Smooth muscle cell (in vitro differentiated cells): ENCODE data around the gene FSIP1. TPM values are rescaled to one million over a fixed set of nuclear protein-coding genes. Genes with fewer than 3 reads are reported as not detected.

Source experiments
- DNase-seq: peaks from one replicate; lab custom pipeline; 2025; ENCODE audit not compliant: unreplicated experiment; lab: John Stamatoyannopoulos, UW
- H2AFZ ChIP-seq: fragments of 200-600 bp; sonication (generic); 2 replicates; pipeline ENCODE4 v1.6.0; 2016; ENCODE audit warnings: antibody characterized with exemption, low read depth, mild to moderate bottlenecking
- H3F3A ChIP-seq: fragments of 200-600 bp; sonication (generic); 2 replicates; pipeline ENCODE4 v1.6.0; 2017; ENCODE audit warnings: antibody characterized with exemption, low read depth
- H3K27ac ChIP-seq: fragments of 200-600 bp; sonication (generic); 2 replicates; pipeline ENCODE4 v1.5.1; 2016; ENCODE audit warnings: low read depth, mild to moderate bottlenecking
- H3K27me3 ChIP-seq: fragments of 200-600 bp; sonication (generic); 2 replicates; pipeline ENCODE4 v1.6.1; 2016; ENCODE audit warnings: low read depth, mild to moderate bottlenecking
- H3K36me3 ChIP-seq: fragments of 200-600 bp; sonication (generic); 2 replicates; pipeline ENCODE4 v1.5.1; 2016; ENCODE audit warnings: low read depth
- H3K4me1 ChIP-seq: fragments of 200-600 bp; sonication (generic); 2 replicates; pipeline ENCODE4 v1.5.1; 2016; ENCODE audit warnings: low read depth
- H3K4me2 ChIP-seq: fragments of 200-600 bp; sonication (generic); 2 replicates; pipeline ENCODE4 v1.6.0; 2016; ENCODE audit warnings: mild to moderate bottlenecking
- H3K4me3 ChIP-seq: fragments of 200-600 bp; sonication (generic); 2 replicates; pipeline ENCODE4 v1.5.1; 2016; ENCODE audit warnings: mild to moderate bottlenecking
- H3K79me2 ChIP-seq: fragments of 200-600 bp; sonication (generic); 2 replicates; pipeline ENCODE4 v1.6.0; 2016; ENCODE audit warnings: low read depth, mild to moderate bottlenecking
- H3K9ac ChIP-seq: fragments of 200-600 bp; sonication (generic); 2 replicates; pipeline ENCODE4 v1.6.0; 2016; ENCODE audit warnings: low read depth
- H3K9me3 ChIP-seq: fragments of 200-600 bp; sonication (generic); replicated peaks from 2 replicates; pipeline ENCODE4 v1.5.1; 2016; ENCODE audit warnings: low read depth
- H4K20me1 ChIP-seq: fragments of 200-600 bp; sonication (generic); 2 replicates; pipeline ENCODE4 v1.6.0; 2016; ENCODE audit warnings: low read depth
- CTCF ChIP-seq: fragments of 200-600 bp; sonication (generic); IDR thresholded peaks from 2 replicates; pipeline ENCODE4 v1.5.1; 2017; ENCODE audit warnings: borderline replicate concordance, mild to moderate bottlenecking, antibody characterized with exemption; ENCODE audit not compliant: insufficient read depth, poor library complexity, severe bottlenecking
- WGBS: methylation state at CpG from one replicate; pipeline ENCODE4 v1.1.7; 2016; ENCODE audit warnings: low lambda C conversion rate; 5-methylcytosine and 5-hydroxymethylcytosine counted together
- polyA plus RNA-seq: library from polyadenylated mRNA; unstranded; fragments of >200 nt; fragmentation: Nextera tagmentation; extraction: Ambion mirVana; gene quantifications from 2 replicates; pipeline ENCODE4 v1.2.1, GENCODE V29; 2016
- total RNA-seq: library from RNA; depleted of rRNA; stranded (reverse); fragments of >200 nt; gene quantifications from 2 replicates; pipeline ENCODE4 v1.2.3, GENCODE V29; 2014

FSIP1 gene
- total and polyA plus RNA-seq, 2 experiments from 2014 or later: 0.13 to 0.43 TPM

GRCh38 chr15:39651295-39651694, 131.3 kb downstream of the FSIP1 start:
- H3K79me2 ChIP-seq: no peaks in the 10 kb centered on the region
- H3K4me3 ChIP-seq: no peak overlapping the region
- no peak overlapping the region for H3K27ac ChIP-seq
- H4K20me1 ChIP-seq: no peaks in the 10 kb centered on the region
- no peak overlapping the region for H3K4me2 ChIP-seq
- H3K36me3 ChIP-seq: no peaks in the 10 kb centered on the region
- H2AFZ ChIP-seq: no peak overlapping the region
- no peaks in the 10 kb centered on the region for H3F3A ChIP-seq
- TF ChIP-seq CTCF: no peak
- H3K9me3 ChIP-seq: no peaks in the 10 kb centered on the region
- no peak for DNase-seq
- no peak overlapping the region for H3K9ac ChIP-seq
- H3K27me3 ChIP-seq: no peaks in the 10 kb centered on the region
- WGBS: 89% methylated on average over 1 of the region's 1 CpG
- no peaks in the 10 kb centered on the region for H3K4me1 ChIP-seq

GRCh38 chr15:39649757-39650156, 132.9 kb downstream of the FSIP1 start:
- H3K36me3 ChIP-seq: no peaks in the 10 kb centered on the region
- no peaks in the 10 kb centered on the region for H3K9me3 ChIP-seq
- no peak for DNase-seq
- no peaks in the 10 kb centered on the region for H3F3A ChIP-seq
- H3K4me2 ChIP-seq: no peak overlapping the region
- no peak overlapping the region for H3K27ac ChIP-seq
- no peak overlapping the region for H3K9ac ChIP-seq
- H3K4me3 ChIP-seq: no peak overlapping the region
- no peaks in the 10 kb centered on the region for H4K20me1 ChIP-seq
- no peaks in the 10 kb centered on the region for H3K27me3 ChIP-seq
- no peaks in the 10 kb centered on the region for H3K4me1 ChIP-seq
- no peak overlapping the region for H2AFZ ChIP-seq
- H3K79me2 ChIP-seq: no peaks in the 10 kb centered on the region
- no peak for TF ChIP-seq CTCF
- 91% methylated on average over 6 of the region's 6 CpGs for WGBS

GRCh38 chr15:39646425-39646824, 136.2 kb downstream of the FSIP1 start:
- Histone ChIP-seq H3K27me3 (no peaks in the 10 kb centered on the region), H3K9ac (no peak overlapping the region), H3F3A (no peaks in the 10 kb centered on the region), H3K4me1 (peaks cover 8% of the 10 kb centered on the region), H3K4me2 (no peak overlapping the region), H3K36me3 (no peaks in the 10 kb centered on the region), H4K20me1 (no peaks in the 10 kb centered on the region), H3K79me2 (no peaks in the 10 kb centered on the region), H3K27ac (no peak overlapping the region), H2AFZ (no peak overlapping the region), H3K9me3 (no peaks in the 10 kb centered on the region), H3K4me3 (no peak overlapping the region)
- TF ChIP-seq CTCF: no peak
- 97% methylated on average over 5 of the region's 5 CpGs for WGBS
- DNase-seq: no peak

- Histone ChIP-seq H3K79me2 (no peaks in the 10 kb centered on the region), H3K4me3 (no peak overlapping the region), H3K4me1 (peaks cover 8% of the 10 kb centered on the region), H3K36me3 (no peaks in the 10 kb centered on the region), H4K20me1 (no peaks in the 10 kb centered on the region), H3K27ac (no peak overlapping the region), H3K9ac (no peak overlapping the region), H3F3A (no peaks in the 10 kb centered on the region), H3K27me3 (no peaks in the 10 kb centered on the region), H3K9me3 (no peaks in the 10 kb centered on the region), H2AFZ (no peak overlapping the region), H3K4me2 (no peak overlapping the region)
- no peak for TF ChIP-seq CTCF
- no peak for DNase-seq
- 98% methylated on average over 2 of the region's 2 CpGs for WGBS
Measured at GRCh38 chr15:39645976-39646257, 136.7 kb downstream of the FSIP1 start.
